Neural progenitor cell (in vitro differentiated cells): Measurements from ENCODE around the gene TMEM243. TPM values are rescaled to one million over a fixed set of nuclear protein-coding genes. Genes with fewer than 3 reads are reported as not detected.

Experiments used
- DNase-seq: peaks from one replicate; pipeline ENCODE4 v3.0.0-alpha.2; 2016; ENCODE audit warnings: low spot score
- H2AFZ ChIP-seq: fragments of 200-600 bp; sonication (generic); replicated peaks from 2 replicates; pipeline ENCODE4 v1.6.1; 2016; ENCODE audit warnings: antibody characterized with exemption
- H3F3A ChIP-seq: fragments of 200-600 bp; sonication (generic); 2 replicates; pipeline ENCODE4 v1.6.1; 2016; ENCODE audit warnings: antibody characterized with exemption, low read depth
- H3K27ac ChIP-seq: fragments of 200-600 bp; sonication (generic); 2 replicates; pipeline ENCODE4 v1.5.1; 2016; ENCODE audit warnings: mild to moderate bottlenecking
- H3K27me3 ChIP-seq: fragments of 200-600 bp; sonication (generic); 2 replicates; pipeline ENCODE4 v1.6.1; 2016; ENCODE audit warnings: mild to moderate bottlenecking, moderate library complexity
- H3K36me3 ChIP-seq: fragments of 200-600 bp; sonication (generic); 2 replicates; pipeline ENCODE4 v1.5.1; 2016
- H3K4me1 ChIP-seq: fragments of 200-600 bp; sonication (generic); 2 replicates; pipeline ENCODE4 v1.6.1; 2016; ENCODE audit warnings: mixed run types
- H3K4me2 ChIP-seq: fragments of 200-600 bp; sonication (generic); 2 replicates; pipeline ENCODE4 v1.6.1; 2016
- H3K4me3 ChIP-seq: fragments of 200-600 bp; sonication (generic); 2 replicates; pipeline ENCODE4 v1.5.1; 2016
- H3K79me2 ChIP-seq: fragments of 200-600 bp; sonication (generic); 2 replicates; pipeline ENCODE4 v1.6.1; 2016; ENCODE audit warnings: low read depth
- H3K9ac ChIP-seq: fragments of 200-600 bp; sonication (generic); 2 replicates; pipeline ENCODE4 v1.6.1; 2016
- H3K9me3 ChIP-seq: fragments of 200-600 bp; sonication (generic); 2 replicates; pipeline ENCODE4 v1.5.1; 2016; ENCODE audit warnings: low read depth
- H4K20me1 ChIP-seq: fragments of 200-600 bp; sonication (generic); 2 replicates; pipeline ENCODE4 v1.6.1; 2016; ENCODE audit warnings: low read depth
- H3K27ac Mint-ChIP-seq: 3 replicates; pipeline ENCODE4 v1.8.0; 2021; ENCODE audit warnings: mixed read lengths
- H3K27me3 Mint-ChIP-seq: 2 replicates; pipeline ENCODE4 v1.8.0; 2022; ENCODE audit warnings: low read depth, mild to moderate bottlenecking, inconsistent platforms, moderate library complexity, mixed read lengths; ENCODE audit not compliant: insufficient read depth
- H3K36me3 Mint-ChIP-seq: 3 replicates; pipeline ENCODE4 v1.8.0; 2021; ENCODE audit warnings: mixed read lengths
- H3K4me1 Mint-ChIP-seq: 3 replicates; pipeline ENCODE4 v1.8.0; 2021; ENCODE audit warnings: mixed read lengths
- H3K4me3 Mint-ChIP-seq: 3 replicates; pipeline ENCODE4 v1.8.0; 2021; ENCODE audit warnings: mild to moderate bottlenecking, moderate library complexity, mixed read lengths
- H3K9me3 Mint-ChIP-seq: 3 replicates; pipeline ENCODE4 v1.8.0; 2020; ENCODE audit warnings: mixed read lengths
- EZH2 ChIP-seq: fragments of 200-600 bp; sonication (generic); IDR thresholded peaks from 2 replicates; pipeline ENCODE4 v1.6.1; 2017; ENCODE audit warnings: antibody characterized with exemption, mild to moderate bottlenecking, moderate library complexity
- EZH2phosphoT487 ChIP-seq: fragments of 200-600 bp; sonication (generic); IDR thresholded peaks from 2 replicates; pipeline ENCODE4 v1.6.1; 2017; ENCODE audit warnings: antibody characterized with exemption
- small RNA-seq: library from RNA; depleted of rRNA; stranded (forward); fragments of <200 nt; gene quantifications from one replicate; pipeline ENCODE3, GENCODE V24; 2015
- total RNA-seq: library from RNA; depleted of rRNA; stranded (reverse); fragments of >200 nt; gene quantifications from 2 replicates; pipeline ENCODE4 v1.2.3, GENCODE V29; 2015; ENCODE audit warnings: low replicate concordance
- TF ChIP-seq, protein P1 (sequence below): fragments of 200-600 bp; sonication (generic); IDR thresholded peaks from 2 replicates; pipeline ENCODE4 v1.5.1; 2017; ENCODE audit warnings: antibody characterized with exemption, mild to moderate bottlenecking

TMEM243 gene
- total RNA-seq, 1 donor from 2014 or later = 30.6 TPM

GRCh38 chr7:87147500-87147899 lies 72.0 kb downstream of the TMEM243 start:
- Histone ChIP-seq H4K20me1 (no peaks in the 10 kb centered on the region), H3K36me3 (no peaks in the 10 kb centered on the region), H3K4me1 (peaks cover 5% of the 10 kb centered on the region), H3K9me3 (no peaks in the 10 kb centered on the region), H2AFZ (peak overlapping the region; percentile 79), H3K4me2 (no peak overlapping the region), H3K27me3 (no peaks in the 10 kb centered on the region), H3K27ac (no peak overlapping the region), H3F3A (peaks cover 7% of the 10 kb centered on the region), H3K79me2 (peaks cover 10% of the 10 kb centered on the region), H3K4me3 (no peak overlapping the region), H3K9ac (no peak overlapping the region)
- TF ChIP-seq EZH2 = no peak
- no peak for TF ChIP-seq EZH2phosphoT487
- TF ChIP-seq, protein P1, sequence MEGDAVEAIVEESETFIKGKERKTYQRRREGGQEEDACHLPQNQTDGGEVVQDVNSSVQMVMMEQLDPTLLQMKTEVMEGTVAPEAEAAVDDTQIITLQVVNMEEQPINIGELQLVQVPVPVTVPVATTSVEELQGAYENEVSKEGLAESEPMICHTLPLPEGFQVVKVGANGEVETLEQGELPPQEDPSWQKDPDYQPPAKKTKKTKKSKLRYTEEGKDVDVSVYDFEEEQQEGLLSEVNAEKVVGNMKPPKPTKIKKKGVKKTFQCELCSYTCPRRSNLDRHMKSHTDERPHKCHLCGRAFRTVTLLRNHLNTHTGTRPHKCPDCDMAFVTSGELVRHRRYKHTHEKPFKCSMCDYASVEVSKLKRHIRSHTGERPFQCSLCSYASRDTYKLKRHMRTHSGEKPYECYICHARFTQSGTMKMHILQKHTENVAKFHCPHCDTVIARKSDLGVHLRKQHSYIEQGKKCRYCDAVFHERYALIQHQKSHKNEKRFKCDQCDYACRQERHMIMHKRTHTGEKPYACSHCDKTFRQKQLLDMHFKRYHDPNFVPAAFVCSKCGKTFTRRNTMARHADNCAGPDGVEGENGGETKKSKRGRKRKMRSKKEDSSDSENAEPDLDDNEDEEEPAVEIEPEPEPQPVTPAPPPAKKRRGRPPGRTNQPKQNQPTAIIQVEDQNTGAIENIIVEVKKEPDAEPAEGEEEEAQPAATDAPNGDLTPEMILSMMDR = no peak
- H3K36me3 Mint-ChIP-seq = no peaks in the 10 kb centered on the region
- no peaks in the 10 kb centered on the region for H3K9me3 Mint-ChIP-seq
- peaks cover 11% of the 10 kb centered on the region for H3K4me1 Mint-ChIP-seq
- no peak overlapping the region for H3K27ac Mint-ChIP-seq
- no peak for DNase-seq
- H3K4me3 Mint-ChIP-seq = no peak overlapping the region
- peaks cover 3% of the 10 kb centered on the region for H3K27me3 Mint-ChIP-seq

- no peaks in the 10 kb centered on the region for H3K27me3 ChIP-seq
- H3K9me3 ChIP-seq = no peaks in the 10 kb centered on the region
- H3K4me1 ChIP-seq = peaks cover 5% of the 10 kb centered on the region
- no peak overlapping the region for H3K27ac Mint-ChIP-seq
- H2AFZ ChIP-seq = peak overlapping the region; percentile 79
- peaks cover 2% of the 10 kb centered on the region for H3F3A ChIP-seq
- peaks cover 11% of the 10 kb centered on the region for H3K4me1 Mint-ChIP-seq
- H3K36me3 ChIP-seq = no peaks in the 10 kb centered on the region
- H3K36me3 Mint-ChIP-seq = no peaks in the 10 kb centered on the region
- no peak overlapping the region for H3K27ac ChIP-seq
- H3K9ac ChIP-seq = no peak overlapping the region
- H4K20me1 ChIP-seq = no peaks in the 10 kb centered on the region
- DNase-seq = no peak
- H3K4me3 Mint-ChIP-seq = no peak overlapping the region
- TF ChIP-seq EZH2phosphoT487 = no peak
- TF ChIP-seq EZH2 = no peak
- TF ChIP-seq, protein P1 = no peak
- H3K9me3 Mint-ChIP-seq = no peaks in the 10 kb centered on the region
- no peak overlapping the region for H3K4me2 ChIP-seq
- H3K27me3 Mint-ChIP-seq = peaks cover under 1% of the 10 kb centered on the region
- peaks cover 9% of the 10 kb centered on the region for H3K79me2 ChIP-seq
- H3K4me3 ChIP-seq = no peak overlapping the region
Observed at GRCh38 chr7:87146740-87147386, 72.7 kb downstream of the TMEM243 start.

Small RNAs within 50 kb of the gene (small RNA-seq; reads per million reads assigned to genes)
- not detected for gene RF00019
- not detected for gene RF02271

Other genes starting within 250 kb of the TMEM243 start
- 80.2 and 80.4 TPM in 2 replicates for gene ELAPOR2, start 160.1 kb downstream of the TMEM243 start, total RNA-seq
- 145 and 176 TPM in 2 replicates for gene DMTF1, start 67.3 kb downstream of the TMEM243 start, total RNA-seq
- gene CROT, start 125.9 kb upstream of the TMEM243 start, total RNA-seq = 24.7 and 53.4 TPM in 2 replicates